Endometrium (tissue), 2 donors: Measurements from ENCODE around the gene KCNK5.

ENCODE experiments used
- FAIRE-seq: peaks from 2 replicates; lab custom pipeline; 2012; peaks lifted over from hg19 to GRCh38; lab: Jason Lieb, UNC
- donor health status: control.
- donor health status: control.

The KCNK5 gene

GRCh38 chr6:39197922-39198500, 31.3 kb downstream of the KCNK5 start:
- no peak for FAIRE-seq

GRCh38 chr6:39197521-39197920, 31.8 kb downstream of the KCNK5 start:
- FAIRE-seq = no peak

GRCh38 chr6:39196673-39197091, 32.6 kb downstream of the KCNK5 start:
- no peak for FAIRE-seq

GRCh38 chr6:39195792-39196385, 33.4 kb downstream of the KCNK5 start:
- FAIRE-seq = no peak

- no peak for FAIRE-seq
These were observed 34.8 kb downstream of the KCNK5 start for GRCh38 chr6:39194466-39194865.

- no peak for FAIRE-seq
These were observed 36.0 kb downstream of the KCNK5 start for GRCh38 chr6:39193201-39193791.

- FAIRE-seq = no peak
These were observed 36.5 kb downstream of the KCNK5 start for GRCh38 chr6:39192736-39193135.

- FAIRE-seq = no peak
These were observed 37.9 kb downstream of the KCNK5 start for GRCh38 chr6:39191236-39191930.

GRCh38 chr6:39190545-39191235, 38.6 kb downstream of the KCNK5 start:
- no peak for FAIRE-seq

- FAIRE-seq = no peak
These were observed 39.2 kb downstream of the KCNK5 start for GRCh38 chr6:39189915-39190544.

- no peak for FAIRE-seq
These were observed 40.1 kb downstream of the KCNK5 start for GRCh38 chr6:39189131-39189530.

- FAIRE-seq = no peak
These were observed 40.7 kb downstream of the KCNK5 start for GRCh38 chr6:39188571-39188970.

GRCh38 chr6:39188098-39188450, 41.2 kb downstream of the KCNK5 start:
- FAIRE-seq = no peak

GRCh38 chr6:39184906-39185580, 44.2 kb downstream of the KCNK5 start:
- FAIRE-seq = no peak

GRCh38 chr6:39182604-39183003, 46.7 kb downstream of the KCNK5 start:
- no peak for FAIRE-seq

GRCh38 chr6:39181826-39182225, 47.4 kb downstream of the KCNK5 start:
- FAIRE-seq = no peak

- no peak for FAIRE-seq
These were observed 47.9 kb downstream of the KCNK5 start for GRCh38 chr6:39181333-39181732.

- FAIRE-seq = no peak
These were observed 50.5 kb downstream of the KCNK5 start for GRCh38 chr6:39178804-39179203.

- FAIRE-seq = no peak
These were observed 51.0 kb downstream of the KCNK5 start for GRCh38 chr6:39178235-39178634.

- FAIRE-seq = no peak
These were observed 52.1 kb downstream of the KCNK5 start for GRCh38 chr6:39177130-39177529.

- no peak for FAIRE-seq
These were observed 56.0 kb downstream of the KCNK5 start for GRCh38 chr6:39173270-39173669.

- no peak for FAIRE-seq
These were observed 56.9 kb downstream of the KCNK5 start for GRCh38 chr6:39172377-39172757.
